ENCODE measurements around the gene MAMDC4. TPM values are rescaled to one million over a fixed set of nuclear protein-coding genes. Genes with fewer than 3 reads are reported as not detected.
"Not testable (repeated sequence)": the region's sequence is repeated elsewhere in the genome, so short reads cannot be mapped to it uniquely, and the experiment has no call there.

MAMDC4 gene
- polyA plus RNA-seq, 3 donors, result 0.07 to 5.2 TPM; not detected in 1

DNA sequence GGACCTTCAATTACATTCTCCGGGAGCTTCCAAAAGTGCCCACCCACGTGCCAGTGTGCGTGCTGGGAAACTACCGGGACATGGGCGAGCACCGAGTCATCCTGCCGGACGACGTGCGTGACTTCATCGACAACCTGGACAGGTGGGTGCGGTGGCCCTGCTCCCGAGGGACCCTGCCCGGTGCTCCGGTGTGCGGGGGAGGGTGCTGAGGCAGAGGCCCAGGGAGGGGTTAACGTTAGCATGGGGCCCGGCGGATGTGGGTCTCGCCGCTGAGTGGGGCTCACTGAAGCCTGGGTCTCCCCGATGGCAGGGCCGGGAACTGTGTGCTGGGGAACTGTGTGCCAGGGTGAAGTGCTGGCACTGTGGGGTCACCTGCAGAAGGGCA, 20.4 kb upstream of the MAMDC4 start:
- Histone ChIP-seq H3K36me3 (replicated peaks in 1 of 2; ENCODE audit: control insufficient read depth in 1 of 2, insufficient read depth in 2 of 2, low read length in 2 of 2) (peaks cover 70 to 85% of the 10 kb centered on the region in 2 donors), H3K27ac (ENCODE audit: low read depth in 1 of 2, low read length in 2 of 2) (no peak overlapping the region), H4K20me1 (ENCODE audit: insufficient read depth, low read length) (no peaks in the 10 kb centered on the region), H3K79me2 (ENCODE audit: insufficient read depth, low read length) (no peaks in the 10 kb centered on the region), H3K4me2 (replicated peaks; ENCODE audit: extremely low read depth, low read length, poor library complexity, severe bottlenecking) (no peak overlapping the region), H3K4me1 (ENCODE audit: control insufficient read depth in 1 of 2, insufficient read depth in 2 of 2, low read length in 2 of 2) (no peaks in the 10 kb centered on the region), H3K9me3 (replicated peaks in 1 of 2; ENCODE audit: control insufficient read depth in 1 of 2, insufficient read depth in 1 of 2, low read length in 2 of 2) (no peaks in the 10 kb centered on the region), H3K27me3 (ENCODE audit: control insufficient read depth in 2 of 2, insufficient read depth in 2 of 2, low read length in 2 of 2) (no peaks in the 10 kb centered on the region), H3K4me3 (replicated peaks in 1 of 3; ENCODE audit: low read depth in 2 of 3, low read length in 3 of 3) (no peak overlapping the region), H3K9ac (ENCODE audit: insufficient read depth, low read length, poor library complexity, severe bottlenecking) (no peak overlapping the region), H2AFZ (ENCODE audit: insufficient read depth, low read depth, low read length, poor library complexity, severe bottlenecking) (no peak overlapping the region)
- H3K4me1 Mint-ChIP-seq, result no peaks in the 10 kb centered on the region
- peaks cover 0 to 2% (median 0%) of the 10 kb centered on the region in 3 donors for H3K27me3 Mint-ChIP-seq (ENCODE audit: low read depth in 3 of 3)
- WGBS (ENCODE audit: insufficient coverage), result 98% methylated on average over 23 of the region's 23 CpGs
- peaks cover 0 to under 1% (median 0%) of the 10 kb centered on the region in 7 donors for H3K9me3 Mint-ChIP-seq
- TF ChIP-seq, protein P1, sequence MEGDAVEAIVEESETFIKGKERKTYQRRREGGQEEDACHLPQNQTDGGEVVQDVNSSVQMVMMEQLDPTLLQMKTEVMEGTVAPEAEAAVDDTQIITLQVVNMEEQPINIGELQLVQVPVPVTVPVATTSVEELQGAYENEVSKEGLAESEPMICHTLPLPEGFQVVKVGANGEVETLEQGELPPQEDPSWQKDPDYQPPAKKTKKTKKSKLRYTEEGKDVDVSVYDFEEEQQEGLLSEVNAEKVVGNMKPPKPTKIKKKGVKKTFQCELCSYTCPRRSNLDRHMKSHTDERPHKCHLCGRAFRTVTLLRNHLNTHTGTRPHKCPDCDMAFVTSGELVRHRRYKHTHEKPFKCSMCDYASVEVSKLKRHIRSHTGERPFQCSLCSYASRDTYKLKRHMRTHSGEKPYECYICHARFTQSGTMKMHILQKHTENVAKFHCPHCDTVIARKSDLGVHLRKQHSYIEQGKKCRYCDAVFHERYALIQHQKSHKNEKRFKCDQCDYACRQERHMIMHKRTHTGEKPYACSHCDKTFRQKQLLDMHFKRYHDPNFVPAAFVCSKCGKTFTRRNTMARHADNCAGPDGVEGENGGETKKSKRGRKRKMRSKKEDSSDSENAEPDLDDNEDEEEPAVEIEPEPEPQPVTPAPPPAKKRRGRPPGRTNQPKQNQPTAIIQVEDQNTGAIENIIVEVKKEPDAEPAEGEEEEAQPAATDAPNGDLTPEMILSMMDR (IDR thresholded peaks at IDR 0.05), result no peak
- peaks cover 40 to 83% of the 10 kb centered on the region in 2 donors for H3K36me3 Mint-ChIP-seq
- no peak overlapping the region for H3K27ac Mint-ChIP-seq
- no peak overlapping the region for H3K4me3 Mint-ChIP-seq
- no peak for DNase-seq
- intact Hi-C loops (cut with micrococcal nuclease), result no loop called here

DNA sequence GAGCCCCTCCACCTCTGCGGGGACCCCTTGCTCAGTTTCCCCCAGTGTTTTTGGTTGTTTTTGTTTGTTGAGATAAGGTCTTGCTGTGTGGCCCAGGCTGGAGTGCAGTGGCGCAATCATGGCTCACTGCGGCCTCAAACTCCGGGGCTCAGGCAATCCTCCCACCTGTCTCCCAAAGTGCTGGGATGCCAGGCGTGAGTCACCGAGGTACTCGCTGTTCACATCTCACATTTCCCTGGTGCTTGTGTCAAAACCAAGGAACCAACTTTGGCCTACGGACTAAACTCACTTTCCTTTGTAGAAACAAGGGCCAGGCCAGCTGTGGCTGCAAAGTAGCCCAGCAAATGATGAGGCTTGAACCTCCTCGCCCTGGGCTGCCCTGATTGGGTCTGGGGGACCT, 19.6 kb upstream of the MAMDC4 start:
- Histone ChIP-seq H3K4me2 (replicated peaks; ENCODE audit: extremely low read depth, low read length, poor library complexity, severe bottlenecking) (no peak overlapping the region), H3K36me3 (replicated peaks in 1 of 2; ENCODE audit: control insufficient read depth in 1 of 2, insufficient read depth in 2 of 2, low read length in 2 of 2) (peaks cover 64 to 76% of the 10 kb centered on the region in 2 donors), H2AFZ (ENCODE audit: insufficient read depth, low read depth, low read length, poor library complexity, severe bottlenecking) (no peak overlapping the region), H3K79me2 (ENCODE audit: insufficient read depth, low read length) (no peaks in the 10 kb centered on the region), H3K4me1 (ENCODE audit: control insufficient read depth in 1 of 2, insufficient read depth in 2 of 2, low read length in 2 of 2) (no peaks in the 10 kb centered on the region), H3K27me3 (ENCODE audit: control insufficient read depth in 2 of 2, insufficient read depth in 2 of 2, low read length in 2 of 2) (no peaks in the 10 kb centered on the region), H4K20me1 (ENCODE audit: insufficient read depth, low read length) (no peaks in the 10 kb centered on the region), H3K4me3 (replicated peaks in 1 of 3; ENCODE audit: low read depth in 2 of 3, low read length in 3 of 3) (no peak overlapping the region), H3K9me3 (replicated peaks in 1 of 2; ENCODE audit: control insufficient read depth in 1 of 2, insufficient read depth in 1 of 2, low read length in 2 of 2) (no peaks in the 10 kb centered on the region), H3K27ac (ENCODE audit: low read depth in 1 of 2, low read length in 2 of 2) (no peak overlapping the region), H3K9ac (ENCODE audit: insufficient read depth, low read length, poor library complexity, severe bottlenecking) (no peak overlapping the region)
- Mint-ChIP-seq H3K9me3 (peaks cover 0 to 1% (median 0%) of the 10 kb centered on the region in 7 donors), H3K27ac (peak overlapping the region in 1 of 7 donors; percentile 25), H3K36me3 (peaks cover 39 to 81% of the 10 kb centered on the region in 2 donors), H3K4me3 (no peak overlapping the region), H3K4me1 (no peaks in the 10 kb centered on the region), H3K27me3 (ENCODE audit: low read depth in 3 of 3) (peaks cover 0 to 2% (median 0%) of the 10 kb centered on the region in 3 donors)
- intact Hi-C loops (cut with micrococcal nuclease), result no loop called here
- WGBS (ENCODE audit: insufficient coverage), result 98% methylated on average over 8 of the region's 9 CpGs
- DNase-seq, result no peak
- TF ChIP-seq, protein P1 (IDR thresholded peaks at IDR 0.05), result no peak

DNA sequence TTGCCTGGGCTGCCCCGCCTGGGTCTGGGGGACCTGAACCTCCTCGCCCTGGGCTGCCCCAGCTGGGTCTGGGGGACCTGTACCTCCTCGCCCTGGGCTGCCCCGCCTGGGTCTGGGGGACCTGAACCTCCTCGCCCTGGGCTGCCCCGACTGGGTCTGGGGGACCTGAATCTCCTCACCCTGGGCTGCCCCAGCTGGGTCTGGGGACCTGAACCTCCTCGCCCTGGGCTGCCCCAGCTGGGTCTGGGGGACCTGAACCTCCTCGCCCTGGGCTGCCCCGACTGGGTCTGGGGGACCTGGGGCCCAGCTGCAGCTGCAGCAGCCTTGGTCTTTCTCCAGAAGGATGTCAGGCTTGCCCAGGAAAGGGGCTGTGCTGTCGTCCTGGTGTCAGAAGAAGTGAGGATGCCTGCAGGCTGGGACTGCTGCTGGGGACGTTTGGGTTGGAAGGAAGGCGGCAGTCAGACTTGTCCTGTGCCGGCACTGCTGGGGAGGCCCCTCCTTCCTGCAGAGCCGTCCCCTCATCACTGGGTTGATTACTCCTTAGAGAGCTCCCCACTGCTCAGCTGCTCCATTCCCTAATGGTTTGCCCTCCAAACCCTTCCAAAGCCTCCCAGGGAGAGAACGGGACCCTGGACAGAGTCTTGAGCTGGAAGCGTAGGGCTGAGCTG, 18.6 kb upstream of the MAMDC4 start:
- H3K4me3 ChIP-seq (replicated peaks in 1 of 3; ENCODE audit: low read depth in 2 of 3, low read length in 3 of 3); H4K20me1 ChIP-seq (ENCODE audit: insufficient read depth, low read length); H3K9me3 ChIP-seq (replicated peaks in 1 of 2; ENCODE audit: control insufficient read depth in 1 of 2, insufficient read depth in 1 of 2, low read length in 2 of 2); H3K79me2 ChIP-seq (ENCODE audit: insufficient read depth, low read length); H2AFZ ChIP-seq (ENCODE audit: insufficient read depth, low read depth, low read length, poor library complexity, severe bottlenecking); H3K27me3 Mint-ChIP-seq (ENCODE audit: low read depth in 3 of 3); H3K9ac ChIP-seq (ENCODE audit: insufficient read depth, low read length, poor library complexity, severe bottlenecking); DNase-seq; H3K4me3 Mint-ChIP-seq; H3K27me3 ChIP-seq (ENCODE audit: control insufficient read depth in 2 of 2, insufficient read depth in 2 of 2, low read length in 2 of 2); H3K4me1 ChIP-seq (ENCODE audit: control insufficient read depth in 1 of 2, insufficient read depth in 2 of 2, low read length in 2 of 2); H3K27ac ChIP-seq (ENCODE audit: low read depth in 1 of 2, low read length in 2 of 2); H3K9me3 Mint-ChIP-seq; H3K27ac Mint-ChIP-seq; H3K4me2 ChIP-seq (replicated peaks; ENCODE audit: extremely low read depth, low read length, poor library complexity, severe bottlenecking); intact Hi-C loops (cut with micrococcal nuclease); H3K4me1 Mint-ChIP-seq: not testable (repeated sequence)
- H3K36me3 Mint-ChIP-seq, result peaks cover 42 to 80% of the 10 kb centered on the region in 2 donors
- H3K36me3 ChIP-seq (replicated peaks in 1 of 2; ENCODE audit: control insufficient read depth in 1 of 2, insufficient read depth in 2 of 2, low read length in 2 of 2), result peaks cover 56 to 71% of the 10 kb centered on the region in 2 donors
- 93% methylated on average over 10 of the region's 16 CpGs for WGBS (ENCODE audit: insufficient coverage)

All from CD14-positive monocyte (primary cell).